Central memory CD8-positive, alpha-beta T cell (primary cell): ENCODE measurements around the gene TTLL11.
"Not testable (repeated sequence)": the region's sequence is repeated elsewhere in the genome, so short reads cannot be mapped to it uniquely, and the experiment has no call there.

Source experiments
- ATAC-seq: fragments of 150-1000 bp; cut with Tn5 transposase; replicated peaks from 2 replicates; pipeline ENCODE4 v1.10.0; 2022; ENCODE audit warnings: mild to moderate bottlenecking, moderate FRiP score, moderate number of reproducible peaks; ENCODE audit not compliant: poor library complexity, severe bottlenecking; ENCODE audit errors: extremely low read depth
- DNase-seq, 2 donors: peaks; one replicate each; pipeline ENCODE4 v3.0.0; 2021; ENCODE audit warnings: low spot score in 2 of 2
- H3K27ac Mint-ChIP-seq: one replicate; pipeline ENCODE4 v1.8.0; 2022; ENCODE audit warnings: low read depth, mild to moderate bottlenecking, moderate library complexity, mixed read lengths
- H3K27me3 Mint-ChIP-seq: one replicate; pipeline ENCODE4 v1.8.0; 2022; ENCODE audit warnings: mixed read lengths
- H3K36me3 Mint-ChIP-seq: one replicate; pipeline ENCODE4 v1.8.0; 2022; ENCODE audit warnings: mild to moderate bottlenecking, moderate library complexity, mixed read lengths; ENCODE audit not compliant: insufficient read depth
- H3K4me1 Mint-ChIP-seq: one replicate; pipeline ENCODE4 v1.8.0; 2022; ENCODE audit warnings: mixed read lengths
- H3K4me3 Mint-ChIP-seq: one replicate; pipeline ENCODE4 v1.8.0; 2022; ENCODE audit warnings: mild to moderate bottlenecking, moderate library complexity, mixed read lengths
- H3K9me3 Mint-ChIP-seq: one replicate; pipeline ENCODE4 v1.8.0; 2022; ENCODE audit warnings: mixed read lengths

TTLL11 gene

DNA sequence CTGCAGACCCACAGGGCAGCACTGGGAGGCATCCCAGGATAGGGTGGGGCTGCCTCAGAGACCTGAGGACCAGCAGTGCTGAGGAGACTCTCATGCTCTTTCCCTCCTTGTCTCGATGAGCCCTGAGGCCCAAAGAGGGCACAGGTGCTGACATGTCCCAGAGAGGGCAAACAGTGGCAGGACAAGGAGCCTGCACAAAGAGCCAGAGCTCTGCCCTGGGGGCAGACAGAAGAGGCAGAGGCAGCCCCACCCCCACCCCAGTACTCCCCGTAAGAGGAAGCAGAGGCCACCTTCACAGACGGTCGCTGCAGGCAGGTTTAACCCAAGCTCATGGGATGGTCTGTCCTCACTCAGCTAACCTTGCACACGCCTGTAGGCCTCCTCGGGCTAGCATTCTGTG is 29.4 kb upstream of the TTLL11 start:
- DNase-seq = no peak
- no peak for ATAC-seq
- H3K4me3 Mint-ChIP-seq = no peak overlapping the region
- H3K36me3 Mint-ChIP-seq = peaks cover 5% of the 10 kb centered on the region
- H3K4me1 Mint-ChIP-seq = peaks cover 13% of the 10 kb centered on the region
- H3K27ac Mint-ChIP-seq = no peak overlapping the region
- H3K27me3 Mint-ChIP-seq = peaks cover 39% of the 10 kb centered on the region
- H3K9me3 Mint-ChIP-seq = no peaks in the 10 kb centered on the region

DNA sequence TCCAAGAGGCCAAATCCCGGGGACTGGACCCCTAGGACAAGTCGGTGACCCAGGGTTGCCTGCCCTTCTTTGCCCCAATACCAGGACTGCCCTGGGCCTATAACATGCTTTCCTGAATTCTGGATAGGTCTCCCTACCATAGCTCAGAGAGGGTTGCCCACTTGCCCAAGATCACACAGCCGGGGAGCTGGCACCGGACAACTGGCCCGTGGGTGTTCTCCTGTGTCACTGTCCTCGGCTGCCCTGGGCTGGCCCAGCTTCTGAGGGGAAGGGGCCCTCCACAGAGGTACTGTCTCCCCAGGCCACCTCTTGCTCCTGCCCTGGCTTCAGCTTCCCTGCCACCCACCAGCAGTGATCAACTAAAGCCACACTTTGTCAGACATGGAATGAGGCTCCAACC is 28.8 kb upstream of the TTLL11 start:
- no peak for ATAC-seq
- DNase-seq = no peak
- H3K4me3 Mint-ChIP-seq = no peak overlapping the region
- H3K27me3 Mint-ChIP-seq = peaks cover 39% of the 10 kb centered on the region
- peaks cover 5% of the 10 kb centered on the region for H3K36me3 Mint-ChIP-seq
- H3K4me1 Mint-ChIP-seq = peaks cover 13% of the 10 kb centered on the region
- peak overlapping the region; percentile 23 for H3K27ac Mint-ChIP-seq
- H3K9me3 Mint-ChIP-seq = no peaks in the 10 kb centered on the region

DNA sequence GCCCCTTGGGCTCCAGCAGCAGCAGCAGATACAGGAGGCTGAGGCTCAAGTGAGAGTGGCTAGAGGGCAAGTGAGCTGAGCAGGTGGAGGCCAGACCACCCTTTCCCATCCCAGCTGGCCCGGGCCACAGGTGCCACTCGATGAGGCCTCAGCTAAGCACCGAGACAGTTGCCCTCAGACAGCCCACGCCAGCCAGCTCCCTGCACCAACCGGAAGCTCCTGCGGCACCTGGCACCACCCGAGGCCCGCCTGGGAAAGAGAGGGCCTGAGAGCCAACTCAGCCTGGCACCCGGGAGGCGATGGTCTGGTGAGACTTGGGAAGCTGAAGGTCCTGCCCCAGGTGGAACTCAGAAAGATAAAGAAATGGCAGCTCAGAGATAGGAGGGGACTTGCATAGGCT is 28.3 kb upstream of the TTLL11 start:
- DNase-seq = no peak
- Mint-ChIP-seq H3K4me3 (no peak overlapping the region), H3K27ac (peak overlapping the region; percentile 23), H3K9me3 (no peaks in the 10 kb centered on the region), H3K36me3 (peaks cover 5% of the 10 kb centered on the region), H3K27me3 (peaks cover 34% of the 10 kb centered on the region), H3K4me1 (peaks cover 11% of the 10 kb centered on the region)
- ATAC-seq = no peak

DNA sequence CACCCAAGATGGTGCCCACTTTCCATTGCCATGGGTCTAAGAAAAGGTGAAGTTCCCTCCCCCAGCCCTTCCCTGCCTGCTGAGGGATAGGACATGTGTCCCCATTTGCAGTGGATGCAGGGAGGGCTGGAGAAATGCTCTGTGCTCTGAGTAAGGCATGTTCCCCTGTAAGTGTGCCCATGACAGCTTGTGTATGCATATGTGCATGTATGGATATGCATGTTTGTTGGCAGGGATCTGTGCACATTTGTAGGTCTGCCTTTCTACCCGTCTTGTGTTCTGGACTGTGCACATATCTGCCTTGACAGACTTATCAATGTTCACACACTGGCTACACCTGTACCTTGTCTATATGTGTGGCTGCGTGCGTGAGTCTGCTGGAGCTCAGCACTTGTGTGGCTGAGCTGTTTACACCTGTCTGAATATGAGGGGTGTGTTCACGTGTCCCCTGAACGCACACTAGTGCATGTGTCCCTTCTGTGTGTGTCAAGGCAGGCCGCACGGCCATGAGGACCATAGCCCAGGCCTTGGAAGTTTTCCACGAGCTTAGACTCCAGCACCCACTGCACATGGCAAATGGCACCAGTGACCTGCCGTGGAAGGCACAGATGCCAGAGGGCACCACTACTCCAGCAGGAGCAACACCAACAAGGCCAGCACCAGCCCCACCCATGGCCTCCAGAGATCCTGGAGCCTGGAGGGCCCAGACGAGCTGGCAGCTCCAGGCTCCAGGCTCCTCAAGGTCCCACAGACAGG is 27.4 kb upstream of the TTLL11 start:
- DNase-seq = no peak
- no peaks in the 10 kb centered on the region for H3K9me3 Mint-ChIP-seq
- peaks cover 25% of the 10 kb centered on the region for H3K27me3 Mint-ChIP-seq
- ATAC-seq = no peak
- H3K4me1 Mint-ChIP-seq = peaks cover 6% of the 10 kb centered on the region
- no peak overlapping the region for H3K27ac Mint-ChIP-seq
- H3K36me3 Mint-ChIP-seq = peaks cover 5% of the 10 kb centered on the region
- no peak overlapping the region for H3K4me3 Mint-ChIP-seq

DNA sequence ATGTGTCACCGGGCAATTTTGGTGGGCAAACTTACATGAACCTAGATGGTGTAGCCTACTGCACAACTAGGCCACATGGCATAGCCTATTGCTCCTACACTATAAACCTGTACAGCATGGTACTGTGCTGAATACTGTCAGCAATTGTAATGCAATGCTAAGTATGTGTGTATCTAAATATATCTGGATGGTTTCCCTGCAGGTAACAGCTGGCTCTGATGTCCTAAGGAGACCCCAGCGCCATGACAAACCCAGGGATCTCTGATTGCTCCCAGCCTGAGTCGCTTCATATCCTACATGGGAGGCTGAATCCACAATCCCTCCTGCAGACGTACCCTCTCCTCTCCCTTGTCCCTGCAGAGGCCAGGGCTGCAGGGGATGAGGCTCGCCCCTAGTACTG is 26.6 kb upstream of the TTLL11 start:
- no peak for DNase-seq
- Mint-ChIP-seq H3K4me3 (no peak overlapping the region), H3K36me3 (peaks cover 5% of the 10 kb centered on the region), H3K9me3 (no peaks in the 10 kb centered on the region), H3K27ac (no peak overlapping the region), H3K27me3 (peaks cover 17% of the 10 kb centered on the region), H3K4me1 (no peaks in the 10 kb centered on the region)
- ATAC-seq = no peak

DNA sequence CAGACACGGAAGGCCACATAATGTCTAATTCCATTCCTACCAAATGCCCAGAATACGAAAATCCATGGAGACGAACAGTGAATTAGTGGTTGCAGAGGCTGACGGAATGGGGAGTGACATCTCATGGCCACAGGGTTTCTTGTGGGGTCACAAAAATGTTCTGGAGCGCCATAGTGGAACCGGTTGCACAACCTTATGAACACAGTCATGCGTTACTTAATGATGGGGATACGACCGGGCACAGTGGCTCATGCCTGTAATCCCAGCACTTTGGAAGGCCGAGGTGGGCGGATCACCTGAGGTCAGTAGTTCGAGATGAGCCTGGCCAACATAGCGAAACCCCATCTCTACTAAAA is 26.0 kb upstream of the TTLL11 start:
- Mint-ChIP-seq H3K27me3 (peaks cover 12% of the 10 kb centered on the region), H3K4me1 (no peaks in the 10 kb centered on the region), H3K27ac (no peak overlapping the region), H3K9me3 (no peaks in the 10 kb centered on the region), H3K36me3 (peaks cover 5% of the 10 kb centered on the region), H3K4me3 (no peak overlapping the region)
- DNase-seq = no peak
- no peak for ATAC-seq

DNA sequence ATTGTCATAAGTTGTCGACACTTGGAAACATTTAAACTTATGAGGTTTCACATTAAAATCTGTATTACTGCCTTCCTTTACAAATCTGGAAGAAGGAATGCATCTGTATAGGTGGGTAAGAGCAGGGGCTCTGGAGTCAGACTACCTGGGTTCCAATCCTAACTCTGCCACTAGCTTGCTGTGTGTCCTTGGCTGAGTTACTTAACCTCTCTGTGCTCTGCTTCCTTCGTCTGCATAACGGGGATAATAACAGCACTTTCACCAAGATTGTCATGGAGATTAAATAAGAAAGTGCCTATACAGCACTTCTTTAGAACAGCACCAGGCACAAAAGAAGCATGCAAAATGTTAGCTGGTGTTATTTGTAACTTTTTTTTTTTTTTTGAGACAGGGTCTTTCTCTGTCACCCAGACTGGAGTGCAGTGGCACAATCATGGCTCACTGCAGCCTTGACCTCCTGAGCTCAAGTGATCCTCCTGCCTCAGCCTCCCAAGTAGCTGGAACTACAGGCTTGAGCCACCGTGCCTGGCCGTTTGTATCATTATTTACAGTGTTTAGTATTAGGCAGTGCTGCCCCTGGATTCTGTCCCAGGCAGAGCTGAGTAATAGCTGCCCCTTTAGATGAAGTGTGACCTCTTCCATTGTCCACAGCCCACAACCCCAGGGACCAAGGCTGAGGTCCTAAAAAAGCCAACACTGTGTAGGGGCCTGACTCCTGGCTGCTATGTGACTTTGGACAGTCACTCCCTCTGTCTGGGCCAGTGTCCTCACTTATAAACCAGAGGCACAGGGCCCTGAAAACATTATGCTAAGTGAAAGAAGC is 25.4 kb upstream of the TTLL11 start:
- Mint-ChIP-seq H3K4me3 (no peak overlapping the region), H3K36me3 (peaks cover 5% of the 10 kb centered on the region), H3K27ac (no peak overlapping the region), H3K4me1 (no peaks in the 10 kb centered on the region), H3K9me3 (no peaks in the 10 kb centered on the region), H3K27me3 (peaks cover 6% of the 10 kb centered on the region)
- ATAC-seq (no peak), DNase-seq (no peak)

DNA sequence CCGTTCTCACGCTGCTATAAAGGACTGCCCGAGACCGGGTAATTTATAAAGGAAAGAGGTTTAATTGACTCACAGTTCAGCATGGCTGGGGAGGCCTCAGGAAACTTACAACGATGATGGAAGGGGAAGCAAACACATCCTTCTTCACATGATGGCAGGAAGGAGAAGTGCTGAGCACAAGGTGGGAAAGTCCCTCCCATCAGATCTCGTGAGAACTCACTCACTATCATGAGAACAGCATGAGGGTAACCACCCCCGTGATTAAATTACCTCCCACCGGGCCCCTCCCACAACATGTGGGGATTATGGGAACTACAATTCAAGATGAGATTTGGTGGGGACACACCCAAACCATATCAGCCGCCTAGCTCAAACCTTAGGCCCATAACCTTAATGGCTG is 24.1 kb upstream of the TTLL11 start:
- H3K27ac Mint-ChIP-seq, H3K4me3 Mint-ChIP-seq, DNase-seq, H3K36me3 Mint-ChIP-seq, H3K4me1 Mint-ChIP-seq, ATAC-seq, H3K9me3 Mint-ChIP-seq, H3K27me3 Mint-ChIP-seq: not testable (repeated sequence)

DNA sequence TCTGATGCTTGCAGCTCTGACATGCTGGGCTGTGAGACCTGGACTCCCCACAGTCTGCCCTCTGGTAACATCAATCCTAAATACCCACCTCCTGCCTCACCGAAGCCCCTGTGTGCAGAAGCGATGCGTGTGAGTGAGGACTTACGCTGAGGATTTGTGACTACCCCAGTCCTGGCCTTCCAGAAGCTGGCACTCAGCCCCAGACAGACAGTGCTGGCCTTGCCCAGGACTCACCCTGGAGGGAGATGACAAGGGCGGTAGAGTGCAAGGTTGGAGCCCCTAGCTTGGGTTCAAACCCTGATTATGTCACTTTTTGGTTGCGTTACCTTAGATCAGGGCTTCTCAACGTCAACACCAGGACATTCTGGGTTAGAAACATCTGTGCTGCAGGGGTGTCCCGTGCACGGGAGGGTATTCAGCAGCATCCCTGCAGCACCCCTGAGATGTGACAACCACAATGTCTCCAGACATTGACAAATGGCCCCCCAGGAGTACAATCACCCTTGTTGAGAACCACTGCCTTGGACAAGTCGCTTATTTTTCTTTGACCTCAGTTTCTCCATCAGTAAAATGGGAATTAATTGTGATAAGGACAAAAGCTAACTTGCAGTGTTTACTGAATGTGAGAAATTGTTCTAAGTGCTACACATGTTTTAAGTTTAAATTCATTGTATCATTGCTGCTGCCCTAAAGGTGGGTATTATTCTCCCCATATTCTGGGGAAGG is 23.5 kb upstream of the TTLL11 start:
- no peaks in the 10 kb centered on the region for H3K4me1 Mint-ChIP-seq
- no peaks in the 10 kb centered on the region for H3K36me3 Mint-ChIP-seq
- no peak overlapping the region for H3K4me3 Mint-ChIP-seq
- no peak overlapping the region for H3K27ac Mint-ChIP-seq
- no peaks in the 10 kb centered on the region for H3K27me3 Mint-ChIP-seq
- DNase-seq = no peak
- ATAC-seq = no peak
- H3K9me3 Mint-ChIP-seq = no peaks in the 10 kb centered on the region

DNA sequence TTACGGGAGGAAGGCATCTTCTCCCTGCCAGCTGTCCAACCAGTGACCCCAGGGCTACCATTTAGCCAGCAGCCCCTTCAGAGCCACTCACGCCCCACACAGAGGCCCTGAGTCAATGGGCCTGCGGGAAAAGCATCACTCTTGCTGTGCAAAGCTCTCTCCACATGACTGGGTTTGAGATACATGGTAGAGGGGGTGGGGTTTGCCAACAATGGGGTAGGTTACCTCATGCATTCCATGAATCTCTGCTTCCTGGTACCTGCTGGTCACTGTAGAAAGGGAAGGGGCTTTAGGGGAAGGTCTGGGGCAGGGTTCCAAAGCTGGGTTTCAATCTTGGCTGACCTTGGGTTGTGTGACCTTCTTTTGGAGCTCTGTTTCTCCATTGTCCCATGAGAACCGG is 22.9 kb upstream of the TTLL11 start:
- H3K27me3 Mint-ChIP-seq = no peaks in the 10 kb centered on the region
- H3K4me1 Mint-ChIP-seq = no peaks in the 10 kb centered on the region
- H3K27ac Mint-ChIP-seq = no peak overlapping the region

DNA sequence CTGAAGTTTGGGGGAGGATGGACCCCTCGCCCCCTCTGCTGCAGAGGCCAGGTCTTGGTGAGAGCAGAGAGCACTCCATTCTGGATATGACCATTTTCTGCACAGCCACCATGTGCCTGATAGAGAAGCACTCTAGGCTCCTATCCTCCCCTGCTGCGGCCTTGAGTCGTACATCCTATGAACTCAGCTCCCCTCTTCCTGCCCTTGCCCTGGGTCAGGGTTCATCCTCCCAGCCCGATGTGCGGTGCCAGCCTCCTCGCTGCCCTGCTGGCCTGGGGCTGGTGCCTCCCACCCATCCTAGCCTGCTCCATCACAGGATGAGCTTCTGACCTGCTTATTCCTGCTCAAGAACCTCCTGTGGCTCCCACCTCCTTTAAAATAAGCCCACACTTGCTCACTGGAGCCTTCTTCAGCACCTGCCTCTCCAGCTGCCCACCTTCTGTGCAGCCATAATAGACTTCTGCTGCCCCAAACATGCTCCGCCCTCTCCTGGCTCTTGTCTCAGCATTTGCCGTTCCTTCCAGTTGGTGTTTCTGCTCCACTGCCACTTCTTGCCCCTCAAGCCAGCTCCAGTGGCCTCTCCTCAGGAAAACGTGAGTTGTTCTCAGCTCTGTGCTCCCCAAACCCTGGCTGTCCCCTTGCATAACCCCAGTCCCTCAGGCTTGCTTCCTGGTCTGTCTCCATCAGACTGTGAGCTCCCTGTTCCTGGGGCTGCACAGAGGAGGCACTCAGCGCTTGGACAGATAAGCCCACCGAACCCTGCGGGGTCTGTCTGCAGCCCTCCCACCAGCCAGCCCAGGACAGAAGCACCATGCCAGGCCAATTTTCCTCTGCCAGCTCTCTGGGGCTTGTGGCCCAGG is 22.3 kb upstream of the TTLL11 start:
- Mint-ChIP-seq H3K27me3 (no peaks in the 10 kb centered on the region), H3K36me3 (no peaks in the 10 kb centered on the region), H3K9me3 (no peaks in the 10 kb centered on the region), H3K27ac (no peak overlapping the region), H3K4me1 (no peaks in the 10 kb centered on the region), H3K4me3 (no peak overlapping the region)
- DNase-seq (no peak), ATAC-seq (no peak)

More for the DNA sequence above, 22.9 kb upstream of the TTLL11 start:
- ATAC-seq (no peak), DNase-seq (no peak)
- Mint-ChIP-seq H3K4me3 (no peak overlapping the region), H3K9me3 (no peaks in the 10 kb centered on the region), H3K36me3 (no peaks in the 10 kb centered on the region)

DNA sequence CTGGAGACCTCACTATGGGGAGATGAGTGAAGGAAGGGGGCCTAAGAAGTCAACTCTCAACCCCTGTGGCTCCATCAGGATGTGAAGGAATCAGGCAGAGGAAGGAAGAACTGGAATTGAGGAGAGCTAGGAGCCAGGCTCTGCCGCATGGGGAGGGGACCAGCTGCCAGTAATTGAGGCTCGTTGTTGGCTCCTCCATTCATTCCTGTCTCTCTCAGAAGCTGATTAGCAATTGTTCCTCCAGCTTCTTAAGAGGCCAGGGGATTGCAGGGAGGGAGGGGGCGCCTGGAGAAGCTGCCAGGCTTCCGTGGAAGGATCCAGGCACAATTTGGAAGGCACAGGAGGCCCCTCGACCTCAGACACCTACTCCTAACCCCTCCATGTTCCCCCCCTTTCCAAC is 20.5 kb upstream of the TTLL11 start:
- Mint-ChIP-seq H3K9me3 (no peaks in the 10 kb centered on the region), H3K27me3 (no peaks in the 10 kb centered on the region), H3K4me1 (no peaks in the 10 kb centered on the region), H3K36me3 (no peaks in the 10 kb centered on the region), H3K27ac (no peak overlapping the region), H3K4me3 (no peak overlapping the region)
- ATAC-seq = no peak
- no peak for DNase-seq
